ENCODE results near the gene PLXNA2. TPM values are rescaled to one million over a fixed set of nuclear protein-coding genes. Genes with fewer than 3 reads are reported as not detected.

Gene PLXNA2
- polyA plus RNA-seq, 1 of the 3 experiments (the other 2 are of a cell fraction) = 8.5 TPM

DNA sequence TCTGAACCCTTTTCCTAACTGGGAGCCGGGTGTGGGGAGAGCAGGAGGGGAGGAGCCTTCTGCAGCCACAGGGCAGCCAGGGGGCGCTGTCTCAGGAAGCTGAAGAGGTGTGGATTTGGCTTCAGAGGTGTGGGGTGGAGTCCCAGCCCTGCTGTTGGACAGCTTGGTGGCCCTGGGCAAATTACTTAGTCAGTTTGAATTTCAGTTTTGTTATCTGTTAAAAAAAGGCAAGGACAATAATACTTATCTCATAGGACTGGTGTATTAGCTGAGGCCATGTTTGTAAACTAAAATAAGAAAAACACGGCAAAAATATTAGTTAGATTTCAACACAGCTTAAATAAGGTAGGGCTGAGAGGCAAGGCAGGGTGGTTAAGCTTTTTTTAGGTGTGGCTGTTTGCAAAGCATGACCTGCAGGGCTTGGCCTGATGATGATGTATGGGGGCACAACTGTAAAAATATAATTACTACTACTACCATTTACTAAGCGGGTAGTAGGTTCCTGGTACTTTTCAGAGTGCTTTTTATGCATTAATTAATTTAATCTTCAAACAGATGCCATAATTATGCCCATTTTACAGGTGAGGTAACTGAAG, 111.8 kb downstream of the PLXNA2 start:
- Histone ChIP-seq H3K4me2 (no peak overlapping the region), H3K4me3 (ENCODE audit: low read depth in 2 of 2, low read length in 1 of 2) (no peak overlapping the region; a peak in 1 of 4 replicates), H3K27me3 (ENCODE audit: insufficient read depth) (no peaks in the 10 kb centered on the region), H3F3A (replicated peaks; ENCODE audit: insufficient read depth) (no peaks in the 10 kb centered on the region), H3K9me3 (no peaks in the 10 kb centered on the region), H4K20me1 (ENCODE audit: insufficient read depth) (no peaks in the 10 kb centered on the region), H3K36me3 (replicated peaks in 1 of 2; ENCODE audit: control insufficient read depth in 1 of 2, insufficient read depth in 2 of 2, low read length in 1 of 2) (peaks cover 10 to 12% of the 10 kb centered on the region in 2 experiments), H3K9ac (no peak overlapping the region), H3K79me2 (ENCODE audit: insufficient read depth) (no peaks in the 10 kb centered on the region; the same call in 1 of the 2 replicates), H3K9me2 (no peaks in the 10 kb centered on the region), H2AFZ (ENCODE audit: low read depth) (no peak overlapping the region), H3K27ac (ENCODE audit: low read depth in 2 of 2, low read length in 1 of 2) (no peak overlapping the region), H3K4me1 (ENCODE audit: control insufficient read depth in 1 of 2, insufficient read depth in 2 of 2, low read depth in 1 of 2, low read length in 1 of 2) (peaks cover 9 to 46% of the 10 kb centered on the region in 2 experiments; a peak in 2 of 4 replicates)
- peak; percentile 72 for DNase-seq
- TF ChIP-seq, protein P1, sequence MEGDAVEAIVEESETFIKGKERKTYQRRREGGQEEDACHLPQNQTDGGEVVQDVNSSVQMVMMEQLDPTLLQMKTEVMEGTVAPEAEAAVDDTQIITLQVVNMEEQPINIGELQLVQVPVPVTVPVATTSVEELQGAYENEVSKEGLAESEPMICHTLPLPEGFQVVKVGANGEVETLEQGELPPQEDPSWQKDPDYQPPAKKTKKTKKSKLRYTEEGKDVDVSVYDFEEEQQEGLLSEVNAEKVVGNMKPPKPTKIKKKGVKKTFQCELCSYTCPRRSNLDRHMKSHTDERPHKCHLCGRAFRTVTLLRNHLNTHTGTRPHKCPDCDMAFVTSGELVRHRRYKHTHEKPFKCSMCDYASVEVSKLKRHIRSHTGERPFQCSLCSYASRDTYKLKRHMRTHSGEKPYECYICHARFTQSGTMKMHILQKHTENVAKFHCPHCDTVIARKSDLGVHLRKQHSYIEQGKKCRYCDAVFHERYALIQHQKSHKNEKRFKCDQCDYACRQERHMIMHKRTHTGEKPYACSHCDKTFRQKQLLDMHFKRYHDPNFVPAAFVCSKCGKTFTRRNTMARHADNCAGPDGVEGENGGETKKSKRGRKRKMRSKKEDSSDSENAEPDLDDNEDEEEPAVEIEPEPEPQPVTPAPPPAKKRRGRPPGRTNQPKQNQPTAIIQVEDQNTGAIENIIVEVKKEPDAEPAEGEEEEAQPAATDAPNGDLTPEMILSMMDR (IDR thresholded peaks at IDR 0.05) = peak; percentile 94
- no peak for TF ChIP-seq FOSL2 (IDR thresholded peaks at IDR 0.05; ENCODE audit: borderline replicate concordance, low read depth)
- no peak for TF ChIP-seq JUND (IDR thresholded peaks at IDR 0.05)
- no peak for TF ChIP-seq MEF2A (IDR thresholded peaks at IDR 0.05; ENCODE audit: borderline replicate concordance, low read depth)
- peak; percentile 61 for TF ChIP-seq RAD21 (IDR thresholded peaks at IDR 0.05; ENCODE audit: low read length)
- 0 out of 2 replicates have a peak, but pooled peaks have one; percentile 18 for TF ChIP-seq NFIC (IDR thresholded peaks at IDR 0.05; ENCODE audit: borderline replicate concordance)
- no peak for TF ChIP-seq RCOR1 (IDR thresholded peaks at IDR 0.05; ENCODE audit: low read length)
- peak; percentile 69 for TF ChIP-seq SMC3 (IDR thresholded peaks at IDR 0.05; ENCODE audit: low read depth, low read length)
- CTCF ChIA-PET = interaction anchor here (0.6 to 7.0 kb wide), 34 partner anchors 9 to 1224 kb away, joined by 3 to 95 read pairs (median 4); partner anchors contain the start of gene PLXNA2
- 59% methylated on average over 4 of the region's 4 CpGs for WGBS (ENCODE audit: low lambda C conversion rate)
- POLR2A ChIA-PET = interaction anchor here (1.0 kb wide), 1 partner anchor 9 kb away, joined by 4 read pairs; no protein-coding TSS in a partner anchor

DNA sequence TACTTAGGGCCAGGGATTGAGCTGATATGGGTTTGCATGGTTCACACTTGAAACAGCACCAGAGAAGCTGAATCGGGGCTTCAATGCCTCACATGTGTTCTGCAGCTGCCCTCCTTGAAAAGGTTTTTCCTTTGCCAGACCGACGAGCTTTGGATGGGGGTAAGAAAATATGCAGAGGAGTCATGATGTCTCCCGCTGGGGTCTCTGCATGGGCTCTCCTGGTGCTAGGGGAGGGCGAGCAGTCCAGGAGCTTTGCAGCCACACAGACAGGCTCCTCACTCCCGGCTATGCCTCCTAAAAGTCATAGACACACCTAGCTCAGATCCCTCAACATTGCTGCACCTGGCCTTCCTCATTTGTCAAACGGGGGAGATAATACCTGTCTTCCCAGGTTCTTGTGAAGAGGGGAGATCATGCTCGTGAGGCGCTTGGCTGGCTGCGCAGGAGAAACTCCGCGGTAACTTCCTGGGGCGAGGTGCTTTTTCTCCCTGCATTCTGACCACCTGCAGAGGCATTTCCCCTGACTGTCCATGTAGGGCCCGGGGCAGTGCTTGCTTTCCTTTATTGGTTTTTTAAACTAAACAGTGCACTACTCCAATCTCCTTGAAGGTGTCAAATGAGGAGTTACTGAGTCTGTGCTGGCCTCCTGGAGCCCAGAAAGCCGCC, 112.4 kb downstream of the PLXNA2 start:
- Histone ChIP-seq H3K4me2 (no peak overlapping the region), H3K36me3 (replicated peaks in 1 of 2; ENCODE audit: control insufficient read depth in 1 of 2, insufficient read depth in 2 of 2, low read length in 1 of 2) (peaks cover 11% of the 10 kb centered on the region in 2 experiments), H3K4me1 (ENCODE audit: control insufficient read depth in 1 of 2, insufficient read depth in 2 of 2, low read depth in 1 of 2, low read length in 1 of 2) (peaks cover 9 to 40% of the 10 kb centered on the region in 2 experiments; a peak in 2 of 4 replicates), H3K79me2 (ENCODE audit: insufficient read depth) (no peaks in the 10 kb centered on the region; the same call in 1 of the 2 replicates), H3K9ac (no peak overlapping the region), H4K20me1 (ENCODE audit: insufficient read depth) (no peaks in the 10 kb centered on the region), H3K9me3 (no peaks in the 10 kb centered on the region), H3F3A (replicated peaks; ENCODE audit: insufficient read depth) (no peaks in the 10 kb centered on the region), H3K4me3 (ENCODE audit: low read depth in 2 of 2, low read length in 1 of 2) (no peak overlapping the region; a peak in 1 of 4 replicates), H3K27me3 (ENCODE audit: insufficient read depth) (no peaks in the 10 kb centered on the region), H2AFZ (ENCODE audit: low read depth) (no peak overlapping the region), H3K9me2 (no peaks in the 10 kb centered on the region), H3K27ac (ENCODE audit: low read depth in 2 of 2, low read length in 1 of 2) (no peak overlapping the region)
- POLR2A ChIA-PET = interaction anchor here (1.0 kb wide), 1 partner anchor 9 kb away, joined by 4 read pairs; no protein-coding TSS in a partner anchor
- DNase-seq = no peak
- CTCF ChIA-PET = interaction anchor here (0.6 to 7.0 kb wide), 39 partner anchors 8 to 264 kb away, joined by 3 to 95 read pairs (median 4); partner anchors contain the start of gene PLXNA2
- no peak for TF ChIP-seq JUND (IDR thresholded peaks at IDR 0.05)
- no peak for TF ChIP-seq RCOR1 (IDR thresholded peaks at IDR 0.05; ENCODE audit: low read length)
- TF ChIP-seq EP300 (IDR thresholded peaks at IDR 0.05; ENCODE audit: borderline replicate concordance in 1 of 2, low read depth in 1 of 2, low read length in 1 of 2) = no peak
- no peak for TF ChIP-seq EZH2phosphoT487 (IDR thresholded peaks at IDR 0.05; ENCODE audit: borderline replicate concordance, low read depth)
- no peak for TF ChIP-seq TAF1 (IDR thresholded peaks at IDR 0.05; ENCODE audit: borderline replicate concordance, low read depth, low read length)
- 85% methylated on average over 13 of the region's 15 CpGs for WGBS (ENCODE audit: low lambda C conversion rate)

All from SK-N-SH (cell line).